ENCODE results near the gene HACD2. TPM values are rescaled to one million over a fixed set of nuclear protein-coding genes. Genes with fewer than 3 reads are reported as not detected.

Gene HACD2
- total and polyA plus RNA-seq, 7 donors = 3.7 to 7.9 (median 5.7) TPM

DNA sequence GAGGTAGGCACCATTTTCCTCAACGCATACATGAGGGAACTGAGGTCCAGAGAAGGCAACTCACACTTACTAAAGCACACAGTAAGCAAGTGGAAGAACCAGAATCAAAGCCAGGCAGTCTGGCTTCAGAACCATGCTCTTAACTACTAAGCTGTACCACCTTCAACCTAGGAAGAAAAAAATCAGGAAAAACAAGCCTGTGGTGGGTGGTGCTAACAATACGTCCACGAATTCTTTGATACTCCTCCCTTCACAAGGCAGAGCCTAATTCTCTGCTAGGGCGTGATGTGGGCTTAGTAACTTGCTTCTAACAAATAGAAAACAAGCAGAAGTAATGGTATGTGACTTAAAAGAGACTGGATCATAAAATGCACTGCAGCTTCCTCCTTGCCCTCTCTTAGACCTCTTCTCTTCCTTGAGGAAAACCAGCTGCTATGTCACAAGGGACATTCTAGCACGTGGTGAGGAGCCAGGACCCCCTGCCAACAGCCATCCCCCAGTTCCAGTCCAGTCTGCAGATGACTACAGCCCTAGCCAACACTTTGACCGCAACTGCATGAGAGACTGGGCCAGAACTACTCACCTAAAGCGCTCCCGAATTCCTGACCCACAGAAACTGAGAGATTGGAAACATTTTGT is 36.9 kb downstream of the HACD2 start:
- no peak for ATAC-seq
- no peak for DNase-seq
- 68 to 70% (median 68%) methylated on average over 8 of the region's 8 CpGs for WGBS, 3 donors
- H3K4me1 ChIP-seq = no peaks in the 10 kb centered on the region
- no peak overlapping the region for H3K4me3 ChIP-seq
- no peak overlapping the region for H3K27ac ChIP-seq
- H3K9me3 ChIP-seq = peaks cover 10% of the 10 kb centered on the region
- TF ChIP-seq, protein P1, sequence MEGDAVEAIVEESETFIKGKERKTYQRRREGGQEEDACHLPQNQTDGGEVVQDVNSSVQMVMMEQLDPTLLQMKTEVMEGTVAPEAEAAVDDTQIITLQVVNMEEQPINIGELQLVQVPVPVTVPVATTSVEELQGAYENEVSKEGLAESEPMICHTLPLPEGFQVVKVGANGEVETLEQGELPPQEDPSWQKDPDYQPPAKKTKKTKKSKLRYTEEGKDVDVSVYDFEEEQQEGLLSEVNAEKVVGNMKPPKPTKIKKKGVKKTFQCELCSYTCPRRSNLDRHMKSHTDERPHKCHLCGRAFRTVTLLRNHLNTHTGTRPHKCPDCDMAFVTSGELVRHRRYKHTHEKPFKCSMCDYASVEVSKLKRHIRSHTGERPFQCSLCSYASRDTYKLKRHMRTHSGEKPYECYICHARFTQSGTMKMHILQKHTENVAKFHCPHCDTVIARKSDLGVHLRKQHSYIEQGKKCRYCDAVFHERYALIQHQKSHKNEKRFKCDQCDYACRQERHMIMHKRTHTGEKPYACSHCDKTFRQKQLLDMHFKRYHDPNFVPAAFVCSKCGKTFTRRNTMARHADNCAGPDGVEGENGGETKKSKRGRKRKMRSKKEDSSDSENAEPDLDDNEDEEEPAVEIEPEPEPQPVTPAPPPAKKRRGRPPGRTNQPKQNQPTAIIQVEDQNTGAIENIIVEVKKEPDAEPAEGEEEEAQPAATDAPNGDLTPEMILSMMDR (IDR thresholded peaks at IDR 0.05) = no peak
- H3K27me3 ChIP-seq (ENCODE audit: insufficient read depth in 3 of 3, low read length in 2 of 3) = no peaks in the 10 kb centered on the region
- H3K36me3 ChIP-seq (ENCODE audit: insufficient read depth in 1 of 2, low read depth in 1 of 2) = peaks cover 0 to 12% of the 10 kb centered on the region in 2 donors
- intact Hi-C loops (cut with DNase I) = no loop called here

DNA sequence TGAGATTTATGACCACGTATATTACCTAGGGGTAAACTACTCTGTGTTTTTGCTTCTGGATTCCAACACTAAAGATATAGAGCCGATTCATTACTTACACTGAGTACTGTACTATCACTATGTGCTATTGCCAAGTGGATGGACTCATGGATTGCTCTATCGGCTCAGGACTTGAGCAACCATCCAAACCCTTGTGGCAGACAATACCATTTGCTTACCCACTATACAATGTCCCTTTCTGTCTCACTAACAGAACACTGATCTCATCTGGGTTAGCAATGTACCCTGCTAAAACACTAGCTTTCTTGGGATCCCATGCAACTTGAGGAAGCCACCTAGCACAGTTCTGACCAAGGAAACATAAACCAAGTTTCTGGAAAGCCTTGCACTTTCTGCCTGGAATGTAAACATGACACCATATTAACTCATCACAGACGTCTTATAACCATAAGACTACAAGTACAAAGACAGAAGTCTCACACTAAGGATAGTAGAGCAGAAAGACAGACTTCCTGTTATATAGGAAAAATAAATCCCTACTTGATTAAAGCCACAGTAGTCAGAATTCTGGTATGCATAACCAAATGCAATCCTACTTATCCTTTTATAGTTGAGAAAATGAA is 38.6 kb downstream of the HACD2 start:
- TF ChIP-seq, protein P1 (IDR thresholded peaks at IDR 0.05) = no peak
- Histone ChIP-seq H3K36me3 (ENCODE audit: insufficient read depth in 1 of 2, low read depth in 1 of 2) (peaks cover 0 to 12% of the 10 kb centered on the region in 2 donors), H3K27ac (no peak overlapping the region), H3K4me3 (no peak overlapping the region), H3K4me1 (no peaks in the 10 kb centered on the region), H3K27me3 (ENCODE audit: insufficient read depth in 3 of 3, low read length in 2 of 3) (no peaks in the 10 kb centered on the region), H3K9me3 (no peaks in the 10 kb centered on the region)
- WGBS, 3 donors = 74 to 84% (median 76%) methylated on average over 4 of the region's 4 CpGs
- DNase-seq = no peak
- no peak for ATAC-seq
- intact Hi-C loops (cut with DNase I) = no loop called here

DNA sequence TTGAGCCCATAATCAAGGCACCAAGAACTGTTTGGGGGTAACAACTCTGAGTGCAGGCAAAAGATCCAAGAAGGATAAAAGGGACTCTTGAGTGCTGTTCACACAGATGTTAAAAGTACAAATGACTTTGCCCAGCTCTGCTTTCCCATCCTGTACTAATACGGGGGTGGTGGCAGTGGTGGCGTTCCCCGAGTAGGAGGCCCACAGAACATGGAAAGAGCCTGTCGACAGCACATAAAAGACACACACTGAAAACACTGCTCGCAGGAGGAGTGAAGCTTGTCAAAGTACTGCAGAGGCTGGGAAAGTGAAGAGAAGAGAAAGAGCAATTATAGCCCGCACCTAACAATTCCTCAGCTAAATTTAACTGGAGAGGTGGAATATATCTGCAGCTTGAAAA is 40.9 kb downstream of the HACD2 start:
- Histone ChIP-seq H3K4me3 (no peak overlapping the region), H3K9me3 (no peaks in the 10 kb centered on the region), H3K4me1 (no peaks in the 10 kb centered on the region), H3K27me3 (ENCODE audit: insufficient read depth in 3 of 3, low read length in 2 of 3) (no peaks in the 10 kb centered on the region), H3K27ac (no peak overlapping the region), H3K36me3 (ENCODE audit: insufficient read depth in 1 of 2, low read depth in 1 of 2) (no peaks in the 10 kb centered on the region)
- TF ChIP-seq, protein P1 (IDR thresholded peaks at IDR 0.05) = no peak
- DNase-seq (no peak), ATAC-seq (no peak)
- 87 to 88% (median 88%) methylated on average over 6 of the region's 6 CpGs for WGBS, 3 donors
- intact Hi-C loops (cut with DNase I) = no loop called here

DNA sequence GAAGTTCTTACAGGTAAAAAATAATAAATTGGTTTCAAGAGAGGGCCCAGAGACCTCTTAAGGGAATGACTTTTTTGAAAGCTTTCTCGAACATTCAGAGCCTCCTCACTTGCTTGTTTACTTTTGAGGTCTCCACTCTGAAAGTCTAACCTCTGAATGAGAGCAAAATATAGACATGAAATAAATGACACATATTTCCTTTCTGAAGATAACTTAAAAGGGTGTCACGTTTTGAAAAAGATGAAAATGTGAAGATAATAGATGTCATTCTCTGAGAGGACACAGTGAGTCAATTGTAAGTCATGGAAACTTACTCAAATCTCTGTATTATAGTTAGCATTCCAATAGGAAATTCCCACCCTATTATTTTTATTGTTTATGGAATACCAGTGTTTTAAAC is 44.6 kb downstream of the HACD2 start:
- intact Hi-C loops (cut with DNase I) = no loop called here
- Histone ChIP-seq H3K4me1 (no peaks in the 10 kb centered on the region), H3K4me3 (no peak overlapping the region), H3K27me3 (ENCODE audit: insufficient read depth in 3 of 3, low read length in 2 of 3) (no peaks in the 10 kb centered on the region), H3K27ac (no peak overlapping the region), H3K9me3 (no peaks in the 10 kb centered on the region), H3K36me3 (ENCODE audit: insufficient read depth in 1 of 2, low read depth in 1 of 2) (no peaks in the 10 kb centered on the region)
- TF ChIP-seq, protein P1 (IDR thresholded peaks at IDR 0.05) = no peak
- no peak for ATAC-seq
- no peak for DNase-seq
- WGBS, 3 donors = 73 to 76% (median 75%) methylated on average over 2 of the region's 2 CpGs

Measured in psoas muscle (tissue), 8 donors.